Trophoblast cell (in vitro differentiated cells and primary cell): ENCODE results near the gene DUSP5.

ENCODE experiments used
- DNase-seq, 2 donors: peaks; one replicate each; pipeline ENCODE4 v3.0.0-alpha.2; 2016
- H2AFZ ChIP-seq: 2 replicates; pipeline ENCODE4 v1.6.1; 2013; ENCODE audit warnings: low read length, moderate library complexity, mild to moderate bottlenecking; ENCODE audit not compliant: insufficient read depth, poor library complexity
- H2AK5ac ChIP-seq: 2 replicates; pipeline ENCODE4 v1.6.1; 2013; ENCODE audit warnings: mild to moderate bottlenecking, low read length
- H2BK120ac ChIP-seq: 2 replicates; pipeline ENCODE4 v1.6.1; 2013; ENCODE audit warnings: low read length, mild to moderate bottlenecking, moderate library complexity; ENCODE audit not compliant: insufficient read depth, poor library complexity
- H2BK12ac ChIP-seq: 2 replicates; pipeline ENCODE4 v1.6.1; 2013; ENCODE audit warnings: mild to moderate bottlenecking, low read length, moderate library complexity
- H2BK5ac ChIP-seq: 2 replicates; pipeline ENCODE4 v1.6.1; 2013; ENCODE audit warnings: low read length, low read depth, moderate library complexity, mild to moderate bottlenecking; ENCODE audit not compliant: poor library complexity
- H3K14ac ChIP-seq: 2 replicates; pipeline ENCODE4 v1.6.1; 2013; ENCODE audit warnings: mild to moderate bottlenecking, low read length
- H3K18ac ChIP-seq: 2 replicates; pipeline ENCODE4 v1.6.1; 2013; ENCODE audit warnings: mild to moderate bottlenecking, low read length
- H3K23ac ChIP-seq: 2 replicates; pipeline ENCODE4 v1.6.1; 2013; ENCODE audit warnings: low read length
- H3K27ac ChIP-seq: 2 replicates; pipeline ENCODE4 v1.5.1; 2013; ENCODE audit warnings: low read depth, mild to moderate bottlenecking, inconsistent platforms, low read length, moderate library complexity
- H3K27me3 ChIP-seq: 2 replicates; pipeline ENCODE4 v1.6.1; 2013; ENCODE audit warnings: inconsistent platforms, mild to moderate bottlenecking, low read length, moderate library complexity; ENCODE audit not compliant: insufficient read depth
- H3K36me3 ChIP-seq, 2 experiments: 1 replicate in 1 of 2; 2 replicates in 1 of 2; pipeline ENCODE4 v1.6.1; 2013; ENCODE audit warnings: low read length in 2 of 2, mild to moderate bottlenecking in 2 of 2, moderate library complexity in 1 of 2; ENCODE audit not compliant: insufficient read depth in 2 of 2, control insufficient read depth in 1 of 2
- H3K4ac ChIP-seq: 2 replicates; pipeline ENCODE4 v1.6.1; 2013; ENCODE audit warnings: low read depth, mild to moderate bottlenecking, low read length, moderate library complexity
- H3K4me1 ChIP-seq, 2 experiments: 1 replicate in 1 of 2; 2 replicates in 1 of 2; pipeline ENCODE4 v1.6.1; 2013; ENCODE audit warnings: low read length in 2 of 2, mild to moderate bottlenecking in 2 of 2, moderate library complexity in 1 of 2; ENCODE audit not compliant: insufficient read depth in 2 of 2, control insufficient read depth in 1 of 2
- H3K4me2 ChIP-seq: 2 replicates; pipeline ENCODE4 v1.6.1; 2013; ENCODE audit warnings: inconsistent platforms, mild to moderate bottlenecking, low read length, moderate library complexity
- H3K4me3 ChIP-seq: 2 replicates; pipeline ENCODE4 v1.5.1; 2013; ENCODE audit warnings: mild to moderate bottlenecking, low read depth, low read length, inconsistent platforms
- H3K79me1 ChIP-seq: one replicate; pipeline ENCODE4 v1.6.1; 2013; ENCODE audit warnings: low read length
- H3K79me2 ChIP-seq: 2 replicates; pipeline ENCODE4 v1.6.1; 2013; ENCODE audit warnings: low read length, mild to moderate bottlenecking; ENCODE audit not compliant: control insufficient read depth, insufficient read depth, poor library complexity
- H3K9ac ChIP-seq: 2 replicates; pipeline ENCODE4 v1.6.1; 2013; ENCODE audit warnings: mild to moderate bottlenecking, low read length
- H3K9me3 ChIP-seq: 2 replicates; pipeline ENCODE4 v1.6.1; 2013; ENCODE audit warnings: low read depth, mild to moderate bottlenecking, control low read depth, inconsistent platforms, low read length; ENCODE audit not compliant: insufficient read depth
- H4K12ac ChIP-seq: 2 replicates; pipeline ENCODE4 v1.6.1; 2013; ENCODE audit warnings: low read depth, mild to moderate bottlenecking, low read length, moderate library complexity
- H4K8ac ChIP-seq: 2 replicates; pipeline ENCODE4 v1.6.1; 2013; ENCODE audit warnings: low read depth, mild to moderate bottlenecking, low read length, moderate library complexity
- H4K91ac ChIP-seq: one replicate; pipeline ENCODE4 v1.6.1; 2013; ENCODE audit warnings: low read depth, mild to moderate bottlenecking, low read length, moderate library complexity
- WGBS: extraction: QIAGEN DNeasy Blood & Tissue Kit; methylation state at CpG from one replicate; pipeline ENCODE4 v1.1.7; 2013; ENCODE audit warnings: missing lambda C conversion rate; ENCODE audit not compliant: insufficient read length, insufficient coverage; ENCODE audit errors: extremely low coverage; 5-methylcytosine and 5-hydroxymethylcytosine counted together

DUSP5 gene

DNA sequence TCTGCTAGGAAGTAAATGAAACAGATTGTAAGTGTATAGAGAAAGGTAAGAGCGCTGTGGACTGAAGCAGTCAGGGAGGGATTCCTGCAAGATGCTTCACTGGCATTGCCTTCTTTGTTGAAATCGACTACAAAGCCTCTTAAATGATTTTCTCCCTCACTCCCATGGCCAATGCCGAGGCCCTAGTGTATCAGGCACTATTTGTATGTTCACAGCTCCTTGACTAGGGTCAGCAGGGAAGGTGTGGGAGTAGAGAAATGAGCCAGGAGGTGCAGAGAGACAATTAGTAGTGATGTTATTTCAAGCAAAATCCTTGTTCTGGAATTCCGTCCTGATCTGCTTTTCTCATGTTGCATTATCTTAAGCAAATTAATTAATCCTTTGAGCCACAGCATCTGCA is 22.9 kb upstream of the DUSP5 start:
- Histone ChIP-seq H3K79me2 (no peaks in the 10 kb centered on the region), H3K79me1 (peaks cover 3% of the 10 kb centered on the region), H2BK120ac (no peak overlapping the region), H3K4me1 (peaks cover 7 to 10% of the 10 kb centered on the region in 2 experiments), H3K27me3 (no peaks in the 10 kb centered on the region), H3K9ac (no peak overlapping the region), H3K4ac (no peak overlapping the region), H2AFZ (no peak overlapping the region), H3K23ac (no peak overlapping the region), H3K27ac (no peak overlapping the region), H3K9me3 (no peaks in the 10 kb centered on the region), H2BK12ac (no peak overlapping the region), H3K18ac (no peak overlapping the region), H3K14ac (no peak overlapping the region), H4K91ac (no peak overlapping the region), H3K36me3 (no peaks in the 10 kb centered on the region), H4K12ac (no peak overlapping the region), H2BK5ac (no peak overlapping the region), H3K4me2 (no peak overlapping the region), H3K4me3 (no peak overlapping the region), H2AK5ac (no peak overlapping the region), H4K8ac (no peak overlapping the region)
- no peak for DNase-seq
- no CpG with 5 or more reads among the region's 4 CpGs for WGBS

DNA sequence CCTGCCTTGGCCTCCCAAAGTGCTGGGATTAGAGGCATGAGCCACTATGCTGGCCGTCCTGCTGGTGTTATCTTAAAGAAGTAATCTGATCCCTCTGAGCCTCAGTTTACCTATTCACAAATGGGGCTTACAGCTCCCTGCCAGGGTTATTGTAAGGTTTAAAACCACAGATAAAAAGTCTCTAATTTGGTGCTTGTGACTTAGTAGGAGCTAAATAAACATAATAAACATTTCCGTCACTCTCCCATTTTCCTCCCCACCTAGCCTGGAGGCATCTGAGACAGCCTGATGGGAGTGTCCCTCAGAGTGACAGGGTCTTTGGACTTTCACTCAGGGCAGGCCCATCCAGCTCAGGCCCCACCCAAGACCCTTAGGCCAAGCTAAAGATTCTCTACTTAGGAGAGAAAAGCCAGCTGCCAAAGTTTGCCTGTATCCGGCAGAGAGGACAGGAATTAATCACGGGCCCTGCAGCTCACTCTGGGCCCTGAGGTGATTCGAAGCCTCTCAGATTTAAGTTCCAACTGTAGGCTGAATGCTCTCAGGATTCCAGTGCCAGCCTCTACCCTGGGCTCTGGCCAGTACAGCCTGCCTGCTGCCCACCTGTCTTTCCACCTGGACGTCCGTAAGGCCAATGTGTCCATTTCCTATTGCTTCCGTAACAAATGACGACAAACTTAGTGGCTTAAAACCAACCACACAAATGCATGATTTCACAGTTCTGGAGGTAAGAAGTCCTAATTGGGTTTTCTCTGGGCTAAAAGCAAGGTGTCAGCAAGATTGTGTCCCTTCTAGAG is 21.8 kb upstream of the DUSP5 start:
- Histone ChIP-seq H3K4ac (no peak overlapping the region), H3K79me2 (no peaks in the 10 kb centered on the region), H3K27me3 (no peaks in the 10 kb centered on the region), H3K27ac (no peak overlapping the region), H3K4me2 (no peak overlapping the region), H4K8ac (no peak overlapping the region), H3K23ac (no peak overlapping the region), H3K14ac (no peak overlapping the region), H3K79me1 (peaks cover 3% of the 10 kb centered on the region), H3K18ac (no peak overlapping the region), H4K12ac (no peak overlapping the region), H2AK5ac (no peak overlapping the region), H4K91ac (no peak overlapping the region), H3K9ac (no peak overlapping the region), H3K36me3 (no peaks in the 10 kb centered on the region), H2BK120ac (no peak overlapping the region), H2BK12ac (no peak overlapping the region), H3K4me1 (peaks cover 7 to 10% of the 10 kb centered on the region in 2 experiments), H3K9me3 (no peaks in the 10 kb centered on the region), H2BK5ac (no peak overlapping the region), H3K4me3 (no peak overlapping the region), H2AFZ (no peak overlapping the region)
- no CpG with 5 or more reads among the region's 9 CpGs for WGBS
- peak in 1 of 2 donors; percentile 13 for DNase-seq

DNA sequence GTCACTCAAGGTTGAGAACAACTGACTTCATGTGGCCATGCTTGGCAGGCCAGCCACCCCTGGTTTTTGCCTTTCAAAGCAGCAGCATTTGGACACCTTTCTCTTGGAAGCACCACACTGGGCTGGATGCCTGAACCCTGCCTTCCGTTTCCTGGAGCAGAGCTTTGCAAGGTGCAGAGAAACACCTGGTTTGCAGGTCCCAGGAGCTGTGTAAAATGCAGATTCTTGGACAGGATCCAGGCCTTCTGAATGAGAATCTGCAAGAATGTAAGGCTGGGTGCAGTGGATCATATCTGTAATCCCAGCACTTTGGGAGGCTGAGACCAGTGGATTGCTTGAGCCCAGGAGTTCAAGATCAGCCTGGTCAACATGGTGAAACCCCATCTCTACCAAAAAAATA is 18.0 kb upstream of the DUSP5 start:
- no CpG with 5 or more reads among the region's 1 CpG for WGBS
- H4K8ac ChIP-seq = no peak overlapping the region

DNA sequence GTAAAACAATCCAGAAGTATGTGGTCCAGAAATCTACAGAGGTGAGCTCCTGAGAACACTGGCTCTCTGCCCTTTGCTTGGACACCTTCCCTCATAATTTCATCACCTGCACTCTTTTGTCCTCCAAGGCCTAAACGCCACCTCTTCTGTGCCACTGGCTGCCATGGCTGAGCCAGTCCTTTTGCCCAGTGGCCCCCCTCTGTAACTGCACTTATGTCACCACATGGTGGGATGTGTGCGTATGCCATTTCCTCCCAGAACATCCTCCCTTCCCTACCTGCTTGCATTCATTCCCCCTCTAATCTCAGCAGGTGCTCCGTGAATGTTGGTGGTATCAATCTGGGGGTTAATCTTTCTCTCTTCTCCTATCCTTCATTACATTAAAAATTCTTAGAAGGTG is 17.3 kb upstream of the DUSP5 start:
- Histone ChIP-seq H3K9ac (no peak overlapping the region), H4K91ac (no peak overlapping the region), H3K79me2 (no peaks in the 10 kb centered on the region), H2BK12ac (no peak overlapping the region), H4K8ac (no peak overlapping the region), H2AFZ (no peak overlapping the region), H2BK120ac (no peak overlapping the region), H3K4me3 (peak overlapping the region; percentile 60), H3K14ac (no peak overlapping the region), H3K27me3 (no peaks in the 10 kb centered on the region), H3K9me3 (no peaks in the 10 kb centered on the region), H3K4me2 (no peak overlapping the region), H2AK5ac (no peak overlapping the region), H3K4me1 (peaks cover 1 to 2% of the 10 kb centered on the region in 2 experiments), H3K23ac (no peak overlapping the region), H2BK5ac (no peak overlapping the region), H3K36me3 (no peaks in the 10 kb centered on the region), H3K79me1 (no peaks in the 10 kb centered on the region), H4K12ac (no peak overlapping the region), H3K4ac (no peak overlapping the region), H3K27ac (no peak overlapping the region), H3K18ac (no peak overlapping the region)
- WGBS = no CpG with 5 or more reads among the region's 3 CpGs
- no peak for DNase-seq

More for the DNA sequence above, 18.0 kb upstream of the DUSP5 start:
- Histone ChIP-seq H2BK12ac (no peak overlapping the region), H3K4me3 (no peak overlapping the region), H3K27me3 (no peaks in the 10 kb centered on the region), H3K79me1 (no peaks in the 10 kb centered on the region), H3K14ac (no peak overlapping the region), H4K91ac (no peak overlapping the region), H2BK5ac (no peak overlapping the region), H3K9me3 (no peaks in the 10 kb centered on the region), H3K23ac (no peak overlapping the region), H3K79me2 (no peaks in the 10 kb centered on the region), H2AK5ac (no peak overlapping the region), H3K4me2 (no peak overlapping the region), H2AFZ (no peak overlapping the region), H3K36me3 (no peaks in the 10 kb centered on the region), H3K4me1 (peaks cover 2% of the 10 kb centered on the region in 2 experiments), H3K18ac (no peak overlapping the region), H4K12ac (no peak overlapping the region), H3K27ac (no peak overlapping the region), H3K4ac (no peak overlapping the region), H3K9ac (no peak overlapping the region), H2BK120ac (no peak overlapping the region)
- DNase-seq = no peak
